K562 (cell line): ENCODE measurements around the gene C17orf50. TPM values are rescaled to one million over a fixed set of nuclear protein-coding genes. Genes with fewer than 3 reads are reported as not detected.

Experiments
- ATAC-seq: fragments of 200-7000 bp; cut with Tn5 transposase; 3 replicates; pipeline ENCODE4 v1.9.1; 2020; ENCODE audit warnings: moderate library complexity
- BruUV-seq: library from RNA; stranded (reverse); fragments of 400-500 nt; replicated peaks from 2 replicates; lab custom pipeline; 2021; lab: Mats Ljungman, UMichigan
- CTCF ChIA-PET: fragments of 300-600 bp; formaldehyde crosslinking; extraction: SDS; loops from one replicate; lab custom pipeline; 2021; ENCODE audit warnings: low intra/inter-chr PET ratio; lab: Yijun Ruan, JAX
- POLR2A ChIA-PET: fragments of 300-600, 350-650 bp; sonication (Branson Sonifier 250); formaldehyde crosslinking; extraction: SDS; loops from one replicate; lab custom pipeline; 2021; ENCODE audit warnings: antibody characterized with exemption, inconsistent platforms; lab: Yijun Ruan, JAX
- DNase-seq, 4 experiments: peaks; one replicate each; pipeline versions ENCODE4 v3.0.0 to v3.0.0-alpha.2; 2011 to 2018; ENCODE audit warnings: low spot score in 3 of 4, mixed read lengths in 3 of 4; ENCODE audit errors: extremely low read depth in 1 of 4
- FAIRE-seq: peaks from 2 replicates; lab custom pipeline; 2011; peaks lifted over from hg19 to GRCh38; lab: Jason Lieb, UNC
- H2AFZ ChIP-seq: 2 replicates; pipeline ENCODE4 v1.6.0; 2011; ENCODE audit warnings: low read depth, low read length, control low read depth, inconsistent platforms
- H3K27ac ChIP-seq: fragments of 200-600 bp; 3 replicates; pipeline ENCODE4 v1.8.0; 2011; ENCODE audit warnings: low read depth, mild to moderate bottlenecking, control low read depth, inconsistent platforms, low read length, moderate library complexity, mixed read lengths; ENCODE audit errors: extremely low read depth
- H3K27me3 ChIP-seq, 2 experiments: fragments of 300-600 bp in 1 of 2; 2 replicates in 1 of 2; 3 replicates in 1 of 2; pipeline versions ENCODE4 v1.6.0 to v1.8.0; 2011; ENCODE audit warnings: inconsistent platforms in 2 of 2, low read length in 2 of 2, mild to moderate bottlenecking in 1 of 2, mixed read lengths in 1 of 2, moderate library complexity in 1 of 2; ENCODE audit not compliant: control insufficient read depth in 2 of 2, insufficient read depth in 2 of 2
- H3K36me3 ChIP-seq: fragments of 300-600 bp; 3 replicates; pipeline ENCODE4 v1.8.0; 2011; ENCODE audit warnings: mild to moderate bottlenecking, low read length, inconsistent platforms; ENCODE audit not compliant: control insufficient read depth, insufficient read depth
- H3K4me1 ChIP-seq, 2 experiments: fragments of 200-600 bp in 1 of 2; replicated peaks in 1 of 2; 2 replicates in 1 of 2; 3 replicates in 1 of 2; pipeline versions ENCODE4 v1.5.1 to v1.8.0; 2011; ENCODE audit warnings: inconsistent platforms in 2 of 2, low read length in 2 of 2, mild to moderate bottlenecking in 1 of 2, mixed read lengths in 1 of 2, moderate library complexity in 1 of 2; ENCODE audit not compliant: control insufficient read depth in 2 of 2, insufficient read depth in 2 of 2
- H3K4me2 ChIP-seq: 2 replicates; pipeline ENCODE4 v1.6.1; 2011; ENCODE audit warnings: low read length, control low read depth, inconsistent platforms, mixed read lengths; ENCODE audit not compliant: insufficient read depth
- H3K4me3 ChIP-seq: fragments of 200-600 bp; sonication (generic), shearing (Covaris generic); 2 replicates; pipeline ENCODE4 v1.5.1; 2016; ENCODE audit warnings: control low read depth, inconsistent platforms
- H3K79me2 ChIP-seq: fragments of 200-600 bp; 3 replicates; pipeline ENCODE4 v1.8.0; 2011; ENCODE audit warnings: low read length, inconsistent platforms; ENCODE audit not compliant: control insufficient read depth, insufficient read depth
- H3K9ac ChIP-seq, 2 experiments: 2 replicates each; pipeline versions ENCODE4 v1.6.0 to v1.6.1; 2011; ENCODE audit warnings: low read depth in 2 of 2, low read length in 2 of 2, control low read depth in 1 of 2, inconsistent platforms in 1 of 2, mild to moderate bottlenecking in 1 of 2, mixed read lengths in 1 of 2; ENCODE audit not compliant: insufficient read depth in 1 of 2
- H3K9me1 ChIP-seq: one replicate; pipeline ENCODE4 v1.6.0; 2011; ENCODE audit warnings: inconsistent platforms, mild to moderate bottlenecking, low read length, moderate library complexity; ENCODE audit not compliant: control insufficient read depth, insufficient read depth
- H3K9me3 ChIP-seq: replicated peaks from 2 replicates; pipeline ENCODE4 v1.5.1; 2011; ENCODE audit warnings: low read depth, low read length, inconsistent platforms; ENCODE audit not compliant: control insufficient read depth, insufficient read depth
- H4K20me1 ChIP-seq: replicated peaks from 2 replicates; pipeline ENCODE4 v1.6.1; 2011; ENCODE audit warnings: low read length, inconsistent platforms, mixed read lengths; ENCODE audit not compliant: control insufficient read depth, insufficient read depth
- BRCA1 ChIP-seq, 2 experiments: fragments of 450-650 bp in 1 of 2; sonication (generic) in 1 of 2; formaldehyde crosslinking in 1 of 2; IDR thresholded peaks; 2 replicates each; pipeline versions ENCODE4 v1.5.0 to v1.6.1; 2017 to 2020; ENCODE audit warnings: mild to moderate bottlenecking in 1 of 2, missing genetic modification reagents in 1 of 2
- DLX4 ChIP-seq: fragments of 250-450 bp; sonication (Bioruptor Pico); IDR thresholded peaks from 2 replicates; pipeline ENCODE4 v1.6.1; 2021; ENCODE audit warnings: mild to moderate bottlenecking
- E2F8 ChIP-seq: fragments of 450-650 bp; IDR thresholded peaks from 2 replicates; pipeline ENCODE4 v1.7.1; 2018; ENCODE audit warnings: mild to moderate bottlenecking, low read depth; ENCODE audit not compliant: partially characterized antibody
- E4F1 ChIP-seq: fragments of 250-450 bp; sonication (Bioruptor Pico); IDR thresholded peaks from 2 replicates; pipeline ENCODE4 v1.5.0; 2021; ENCODE audit warnings: mild to moderate bottlenecking, borderline replicate concordance
- IRF9 ChIP-seq: fragments of 450-650 bp; IDR thresholded peaks from 2 replicates; pipeline ENCODE4 v1.6.1; 2016; ENCODE audit warnings: missing biosample characterization, missing genetic modification characterization
- SMARCA5 ChIP-seq: fragments of 450-650 bp; IDR thresholded peaks from 2 replicates; pipeline ENCODE4 v1.6.1; 2016
- TCFL5 ChIP-seq: fragments of 250-450 bp; sonication (Bioruptor Pico); conservative IDR thresholded peaks from 2 replicates; pipeline ENCODE4 v1.6.1; 2021; ENCODE audit warnings: mild to moderate bottlenecking, moderate library complexity, matching md5 sums
- ZBTB7A ChIP-seq: IDR thresholded peaks from 2 replicates; pipeline ENCODE4 v1.6.1; 2011; ENCODE audit warnings: low read depth, mild to moderate bottlenecking, low read length, moderate library complexity, borderline replicate concordance; ENCODE audit not compliant: control insufficient read depth
- ZNF197 ChIP-seq: fragments of 200-800 bp; sonication (Bioruptor generic); IDR thresholded peaks from 2 replicates; pipeline ENCODE4 v1.6.1; 2016; ENCODE audit warnings: low read depth, missing genetic modification characterization, missing compliant biosample characterization
- ZNF217 ChIP-seq: sonication (generic); formaldehyde crosslinking; IDR thresholded peaks from 2 replicates; pipeline ENCODE4 v1.8.0; 2022; ENCODE audit warnings: mild to moderate bottlenecking, missing genetic modification reagents
- WGBS: fragments of 100-300 bp; shearing (Covaris generic); methylation state at CpG from one replicate; pipeline ENCODE4 v1.1.6; 2016; ENCODE audit warnings: low coverage, mixed read lengths; ENCODE audit not compliant: insufficient coverage; ENCODE audit errors: missing lambda C conversion rate; 5-methylcytosine and 5-hydroxymethylcytosine counted together
- in situ Hi-C: fragments of 300-500 bp; cut with MboI; formaldehyde crosslinking; loops from 4 replicates; pipeline ENCODE4 v1.15.0; 2018; ENCODE audit warnings: inconsistent platforms, mixed read lengths
- intact Hi-C: fragments of 100-400 bp; cut with micrococcal nuclease; formaldehyde crosslinking; loops from 2 replicates; pipeline ENCODE4 v1.14.2; 2022
- polyA plus RNA-seq, 8 experiments: library from polyadenylated mRNA; depleted of rRNA in 4 of 8; stranded (reverse) in 5 of 8; unstranded in 3 of 8; fragments of >200 nt; fragmentation: Nextera tagmentation in 2 of 8; fragmentation: Illumina TruSeq in 1 of 8; extraction: Ambion mirVana in 2 of 8; extraction: Trizol in 1 of 8; gene quantifications; 2 replicates each; pipeline versions ENCODE4 v1.2.1 to v1.2.3, GENCODE V29; 2011 to 2014; ENCODE audit warnings: inconsistent platforms in 1 of 8, missing spikeins in 1 of 8
- total RNA-seq, 7 experiments: library from RNA; depleted of rRNA in 6 of 7; stranded (reverse); fragments of >200 nt in 6 of 7; fragmentation: Illumina TruSeq in 2 of 7; extraction: Trizol in 2 of 7; gene quantifications; 2 replicates each; pipeline versions ENCODE4 v1.2.1 to v1.2.3, GENCODE V29; 2011 to 2021; ENCODE audit warnings: low replicate concordance in 1 of 7

The C17orf50 gene
- total and polyA plus RNA-seq, 9 of the 15 experiments (the other 6 are each of a cell fraction or from before 2014, with no cell fraction given): not detected

- no peak for TF ChIP-seq TCFL5
- no peak for TF ChIP-seq IRF9 (tag)
Observed at GRCh38 chr17:35793257-35793656, 32.6 kb downstream of the C17orf50 start (continued).

- POLR2A ChIA-PET: interaction anchor here (0.7 to 2.0 kb wide), 3 partner anchors 9 to 301 kb away, joined by 4 to 13 read pairs (median 5); partner anchors contain the start of gene TAF15
- H3K79me2 ChIP-seq: no peaks in the 10 kb centered on the region
- no peak within 1 kb of the TSS for H3K27ac ChIP-seq
- intact Hi-C loops: no loop called here
- H2AFZ ChIP-seq: 0 out of 2 replicates have a peak within 1 kb of the TSS, but pooled peaks have one; percentile 53
- FAIRE-seq (no peak), ATAC-seq (peak; percentile 82), DNase-seq (peak; percentile 43 to 74 (median 66))
- no peaks in the 10 kb centered on the region for H3K36me3 ChIP-seq
- in situ Hi-C loops: no loop called here
- no peaks in the 10 kb centered on the region for H3K9me1 ChIP-seq
- H3K9ac ChIP-seq: peak within 1 kb of the TSS in 1 of 2 experiments; percentile 64; a peak in 2 of 4 replicates
- BruUV-seq: no TSS peak
- 7% methylated on average over 42 of the region's 89 CpGs for WGBS
- H3K27me3 ChIP-seq: peaks cover 48 to 72% of the 10 kb centered on the region in 2 experiments
- H4K20me1 ChIP-seq: peaks cover 4% of the 10 kb centered on the region; the same call in 1 of the 2 replicates
- H3K4me3 ChIP-seq: peak within 1 kb of the TSS; percentile 4; the same call in 1 of the 2 replicates
- peak within 1 kb of the TSS; percentile 59 for H3K4me2 ChIP-seq
- H3K9me3 ChIP-seq: no peaks in the 10 kb centered on the region
- CTCF ChIA-PET: interaction anchor here (0.6 kb wide), 1 partner anchor 31 kb away, joined by 3 read pairs; no protein-coding TSS in a partner anchor
- peaks cover 0 to 14% of the 10 kb centered on the region in 2 experiments; a peak in 4 of 5 replicates for H3K4me1 ChIP-seq
- TF ChIP-seq E2F8 (no peak), BRCA1 (IDR thresholded peaks at IDR 0.05) (no peak), BRCA1 (CRISPR knock-in tag; IDR thresholded peaks at IDR 0.05) (no peak), SMARCA5 (no peak), ZNF197 (CRISPR knock-in tag) (no peak), DLX4 (no peak), ZBTB7A (0 out of 2 replicates have a peak, but pooled peaks have one; percentile 29), ZNF217 (CRISPR knock-in tag) (no peak), E4F1 (CRISPR knock-in tag) (no peak)
Observed at GRCh38 chr17:35795007-35795870, 34.6 kb downstream of the C17orf50 start, which contains the start of gene MMP28. MMP28 (minus strand) TSS chr17:35795641; CDS start chr17:35795377, 264 bp downstream.
